Mammary epithelial cell (primary cell): Measurements from ENCODE around the gene RIN1.

Experiments used
- CTCF ChIP-seq, 2 donors: IDR thresholded peaks in 1 of 2; conservative IDR thresholded peaks in 1 of 2; 2 replicates each; pipeline ENCODE4 v1.5.1; 2011 to 2012; ENCODE audit warnings: inconsistent platforms in 2 of 2, low read length in 2 of 2, mild to moderate bottlenecking in 2 of 2, control low read depth in 1 of 2, low read depth in 1 of 2; ENCODE audit not compliant: insufficient read depth in 1 of 2; ENCODE audit errors: extremely low read depth in 1 of 2
- EZH2 ChIP-seq: IDR thresholded peaks from 2 replicates; pipeline ENCODE4 v1.6.1; 2012; ENCODE audit warnings: low read length, inconsistent platforms, borderline replicate concordance

GRCh38 chr11:66325263-66325671 lies 11.0 kb downstream of the RIN1 start:
- no peak for TF ChIP-seq CTCF (conservative IDR thresholded peaks at IDR 0.05 in 1 of 2, IDR thresholded peaks at IDR 0.05 in 1 of 2; ENCODE audit: extremely low read depth in 1 of 2, insufficient read depth in 1 of 2, low read depth in 1 of 2, low read length in 2 of 2)
- no peak for TF ChIP-seq EZH2
